Natural killer cell (primary cell): Measurements from ENCODE around the gene TNP1. TPM values are rescaled to one million over a fixed set of nuclear protein-coding genes. Genes with fewer than 3 reads are reported as not detected.
A peak's percentile ranks its signal among the peaks of the same experiment; 100 is the strongest.

Source experiments
- ATAC-seq, 3 donors: fragments of 150-1000 bp in 2 of 3; fragments of 200-7000 bp in 1 of 3; cut with Tn5 transposase; 1 replicate in 1 of 3; 2 replicates in 2 of 3; pipeline ENCODE4 v1.10.0; 2021; ENCODE audit warnings: mild to moderate bottlenecking in 2 of 3, moderate library complexity in 2 of 3
- DNase-seq, 2 donors: peaks; one replicate each; pipeline versions ENCODE4 v3.0.0 to v3.0.0-alpha.2; 2013 to 2021; ENCODE audit warnings: mixed read lengths in 1 of 2
- H3K27ac ChIP-seq: one replicate; pipeline ENCODE4 v1.5.1; 2013; ENCODE audit warnings: mild to moderate bottlenecking, low read length
- H3K27me3 ChIP-seq: one replicate; pipeline ENCODE4 v1.6.1; 2013; ENCODE audit warnings: low read length; ENCODE audit not compliant: control insufficient read depth, insufficient read depth
- H3K36me3 ChIP-seq: one replicate; pipeline ENCODE4 v1.6.1; 2013; ENCODE audit warnings: low read length; ENCODE audit not compliant: control insufficient read depth, insufficient read depth
- H3K4me1 ChIP-seq: one replicate; pipeline ENCODE4 v1.6.1; 2013; ENCODE audit warnings: low read length; ENCODE audit not compliant: control insufficient read depth, insufficient read depth
- H3K4me3 ChIP-seq: one replicate; pipeline ENCODE4 v1.5.1; 2013; ENCODE audit warnings: low read length
- H3K9me3 ChIP-seq: one replicate; pipeline ENCODE4 v1.6.1; 2013; ENCODE audit warnings: low read length; ENCODE audit not compliant: control insufficient read depth, insufficient read depth
- H3K27ac Mint-ChIP-seq, 2 donors: one replicate each; pipeline ENCODE4 v1.8.0; 2022; ENCODE audit warnings: mild to moderate bottlenecking in 2 of 2, mixed read lengths in 2 of 2, moderate library complexity in 1 of 2
- H3K27me3 Mint-ChIP-seq, 2 donors: one replicate each; pipeline ENCODE4 v1.8.0; 2022; ENCODE audit warnings: low read depth in 2 of 2, mixed read lengths in 2 of 2
- H3K36me3 Mint-ChIP-seq: one replicate; pipeline ENCODE4 v1.8.0; 2022; ENCODE audit warnings: mixed read lengths
- H3K4me1 Mint-ChIP-seq, 2 donors: one replicate each; pipeline ENCODE4 v1.8.0; 2022; ENCODE audit warnings: mixed read lengths in 2 of 2
- H3K4me3 Mint-ChIP-seq: one replicate; pipeline ENCODE4 v1.8.0; 2022; ENCODE audit warnings: mild to moderate bottlenecking, moderate library complexity, mixed read lengths
- H3K9me3 Mint-ChIP-seq, 2 donors: one replicate each; pipeline ENCODE4 v1.8.0; 2022; ENCODE audit warnings: mixed read lengths in 2 of 2
- WGBS: methylation state at CpG from one replicate; pipeline ENCODE4 v1.1.7; 2013; ENCODE audit warnings: missing lambda C conversion rate; ENCODE audit not compliant: insufficient coverage; 5-methylcytosine and 5-hydroxymethylcytosine counted together
- intact Hi-C: fragments of 100-400 bp; cut with micrococcal nuclease; formaldehyde crosslinking; loops from one replicate; pipeline ENCODE4 v1.14.2; 2022
- total RNA-seq, 4 donors: library from RNA; stranded (reverse); fragments of 120-200 nt in 1 of 4; gene quantifications; one replicate each; pipeline versions ENCODE4 v1.2.3 to v1.2.4, GENCODE V29; 2013 to 2022
- TF ChIP-seq, protein P1 (sequence below): fragments of 200-600 bp; IDR thresholded peaks from one replicate; pipeline ENCODE4 v1.8.0; 2022; ENCODE audit warnings: antibody characterized with exemption

Gene TNP1
- total RNA-seq, 3 donors from 2014 or later (not counting 1 experiment from before 2014, with no cell fraction given), result not detected

DNA sequence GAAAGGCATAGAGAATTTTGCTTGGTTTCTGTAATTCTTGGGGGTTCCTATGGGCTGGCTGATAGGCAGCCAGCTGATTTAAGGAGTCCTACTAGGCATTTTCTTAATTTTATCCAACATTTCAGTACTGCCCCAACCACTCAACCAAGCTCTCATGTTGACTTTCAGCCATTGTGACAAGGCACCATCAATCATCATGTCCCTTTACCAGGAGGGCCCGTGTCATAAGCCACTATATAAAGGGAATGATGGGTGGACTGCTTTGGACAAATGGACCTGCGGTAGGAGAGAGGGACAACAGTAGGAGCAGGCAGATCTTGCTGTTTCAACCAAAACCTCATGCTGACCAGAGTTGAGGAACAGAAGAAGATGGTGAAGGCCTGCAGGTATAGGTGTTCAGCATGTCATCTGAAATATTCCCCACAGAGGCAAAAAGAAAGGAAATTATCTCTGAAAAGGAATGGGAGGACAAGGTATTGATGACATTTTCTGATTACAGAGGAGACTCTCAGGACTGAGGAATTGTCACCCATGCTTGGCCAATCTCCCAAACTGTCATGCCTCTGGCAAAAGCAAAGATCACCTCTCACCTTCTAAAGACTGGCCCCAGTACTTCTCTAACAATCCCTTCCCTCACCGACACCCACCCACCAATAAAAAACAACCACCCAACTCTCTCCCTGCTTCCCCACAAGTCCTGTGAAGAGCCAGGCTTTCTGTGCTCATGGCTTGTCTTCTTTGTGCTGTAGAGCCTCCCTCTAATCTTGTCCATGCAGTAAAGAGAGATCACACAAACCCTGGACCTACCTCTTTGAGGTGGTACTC is 10.9 kb upstream of the TNP1 start:
- Mint-ChIP-seq H3K9me3 (peaks cover 0 to 2% of the 10 kb centered on the region in 2 donors), H3K27ac (no peak overlapping the region), H3K4me3 (no peak overlapping the region), H3K4me1 (peaks cover 32% of the 10 kb centered on the region in 2 donors), H3K27me3 (no peaks in the 10 kb centered on the region), H3K36me3 (no peaks in the 10 kb centered on the region)
- no peaks in the 10 kb centered on the region for H3K36me3 ChIP-seq
- H3K27ac ChIP-seq, result no peak overlapping the region
- peaks cover 20% of the 10 kb centered on the region for H3K4me1 ChIP-seq
- intact Hi-C loops, result no loop called here
- no peak overlapping the region for H3K4me3 ChIP-seq
- ATAC-seq (no peak), DNase-seq (no peak)
- H3K27me3 ChIP-seq, result no peaks in the 10 kb centered on the region
- WGBS, result 97% methylated on average over 3 of the region's 3 CpGs
- no peaks in the 10 kb centered on the region for H3K9me3 ChIP-seq
- TF ChIP-seq, protein P1, sequence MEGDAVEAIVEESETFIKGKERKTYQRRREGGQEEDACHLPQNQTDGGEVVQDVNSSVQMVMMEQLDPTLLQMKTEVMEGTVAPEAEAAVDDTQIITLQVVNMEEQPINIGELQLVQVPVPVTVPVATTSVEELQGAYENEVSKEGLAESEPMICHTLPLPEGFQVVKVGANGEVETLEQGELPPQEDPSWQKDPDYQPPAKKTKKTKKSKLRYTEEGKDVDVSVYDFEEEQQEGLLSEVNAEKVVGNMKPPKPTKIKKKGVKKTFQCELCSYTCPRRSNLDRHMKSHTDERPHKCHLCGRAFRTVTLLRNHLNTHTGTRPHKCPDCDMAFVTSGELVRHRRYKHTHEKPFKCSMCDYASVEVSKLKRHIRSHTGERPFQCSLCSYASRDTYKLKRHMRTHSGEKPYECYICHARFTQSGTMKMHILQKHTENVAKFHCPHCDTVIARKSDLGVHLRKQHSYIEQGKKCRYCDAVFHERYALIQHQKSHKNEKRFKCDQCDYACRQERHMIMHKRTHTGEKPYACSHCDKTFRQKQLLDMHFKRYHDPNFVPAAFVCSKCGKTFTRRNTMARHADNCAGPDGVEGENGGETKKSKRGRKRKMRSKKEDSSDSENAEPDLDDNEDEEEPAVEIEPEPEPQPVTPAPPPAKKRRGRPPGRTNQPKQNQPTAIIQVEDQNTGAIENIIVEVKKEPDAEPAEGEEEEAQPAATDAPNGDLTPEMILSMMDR, result no peak

DNA sequence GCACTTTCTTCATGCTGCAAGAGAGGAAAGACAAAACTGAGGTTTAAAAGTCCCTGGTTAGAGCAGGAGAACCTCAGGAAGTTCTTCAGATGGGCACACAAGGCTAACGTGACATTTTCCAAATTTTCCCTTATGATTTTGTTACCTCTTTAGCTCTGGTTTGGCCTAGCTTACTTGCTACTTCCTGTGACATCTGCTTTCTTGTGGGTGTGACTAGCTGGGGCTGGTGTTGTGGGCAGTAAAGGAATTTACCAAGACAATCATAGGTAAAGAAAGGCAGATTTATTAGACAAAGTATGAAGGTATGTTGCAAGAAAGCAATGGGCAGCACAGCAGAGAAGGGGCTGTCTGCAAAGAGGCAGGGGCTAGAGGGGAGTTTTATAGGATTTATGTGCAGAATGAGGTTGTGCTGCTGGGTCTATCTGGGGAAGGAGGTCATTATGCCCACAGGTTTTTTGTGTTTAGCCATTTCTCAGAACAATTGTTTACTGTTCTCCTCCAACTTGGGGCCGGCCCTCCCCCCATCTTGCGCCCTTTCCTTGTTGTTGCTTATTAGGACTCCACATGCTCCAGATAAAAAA is 6.7 kb upstream of the TNP1 start:
- no peaks in the 10 kb centered on the region for H3K36me3 Mint-ChIP-seq
- Histone ChIP-seq H3K4me3 (no peak overlapping the region), H3K27me3 (no peaks in the 10 kb centered on the region), H3K9me3 (no peaks in the 10 kb centered on the region), H3K36me3 (no peaks in the 10 kb centered on the region), H3K27ac (peak overlapping the region; percentile 36), H3K4me1 (peaks cover 24% of the 10 kb centered on the region)
- 46% methylated on average over 3 of the region's 3 CpGs for WGBS
- intact Hi-C loops, result no loop called here
- H3K27me3 Mint-ChIP-seq, result peaks cover 0 to 2% of the 10 kb centered on the region in 2 donors
- H3K27ac Mint-ChIP-seq, result peak overlapping the region; percentile 68 to 72
- H3K4me1 Mint-ChIP-seq, result peaks cover 38 to 41% of the 10 kb centered on the region in 2 donors
- peaks cover 0 to 2% of the 10 kb centered on the region in 2 donors for H3K9me3 Mint-ChIP-seq
- peak overlapping the region; percentile 71 for H3K4me3 Mint-ChIP-seq
- ATAC-seq, result peak; percentile 81 to 98 (median 90)
- TF ChIP-seq, protein P1, result no peak
- peak in 1 of 2 donors; percentile 24 for DNase-seq

GRCh38 chr2:216865658-216866057 is 5.8 kb upstream of the TNP1 start:
- Histone ChIP-seq H3K4me1 (peaks cover 24% of the 10 kb centered on the region), H3K27me3 (no peaks in the 10 kb centered on the region), H3K4me3 (no peak overlapping the region), H3K36me3 (no peaks in the 10 kb centered on the region), H3K9me3 (no peaks in the 10 kb centered on the region), H3K27ac (peak overlapping the region; percentile 36)
- WGBS, result 88% methylated on average over 3 of the region's 3 CpGs
- Mint-ChIP-seq H3K9me3 (peaks cover 0 to 2% of the 10 kb centered on the region in 2 donors), H3K27me3 (peaks cover 0 to 2% of the 10 kb centered on the region in 2 donors), H3K4me1 (peaks cover 41 to 44% of the 10 kb centered on the region in 2 donors), H3K4me3 (no peak overlapping the region), H3K36me3 (no peaks in the 10 kb centered on the region), H3K27ac (peak overlapping the region; percentile 68 to 72)
- intact Hi-C loops, result no loop called here
- DNase-seq, result no peak
- TF ChIP-seq, protein P1, result no peak
- no peak for ATAC-seq
